AG08395 (cell line): ENCODE results near the gene ESRRA.

Source experiments
- DNase-seq: peaks from one replicate; pipeline ENCODE4 v3.0.0; 2012; ENCODE audit warnings: mixed read lengths, low spot score

Gene ESRRA

DNA sequence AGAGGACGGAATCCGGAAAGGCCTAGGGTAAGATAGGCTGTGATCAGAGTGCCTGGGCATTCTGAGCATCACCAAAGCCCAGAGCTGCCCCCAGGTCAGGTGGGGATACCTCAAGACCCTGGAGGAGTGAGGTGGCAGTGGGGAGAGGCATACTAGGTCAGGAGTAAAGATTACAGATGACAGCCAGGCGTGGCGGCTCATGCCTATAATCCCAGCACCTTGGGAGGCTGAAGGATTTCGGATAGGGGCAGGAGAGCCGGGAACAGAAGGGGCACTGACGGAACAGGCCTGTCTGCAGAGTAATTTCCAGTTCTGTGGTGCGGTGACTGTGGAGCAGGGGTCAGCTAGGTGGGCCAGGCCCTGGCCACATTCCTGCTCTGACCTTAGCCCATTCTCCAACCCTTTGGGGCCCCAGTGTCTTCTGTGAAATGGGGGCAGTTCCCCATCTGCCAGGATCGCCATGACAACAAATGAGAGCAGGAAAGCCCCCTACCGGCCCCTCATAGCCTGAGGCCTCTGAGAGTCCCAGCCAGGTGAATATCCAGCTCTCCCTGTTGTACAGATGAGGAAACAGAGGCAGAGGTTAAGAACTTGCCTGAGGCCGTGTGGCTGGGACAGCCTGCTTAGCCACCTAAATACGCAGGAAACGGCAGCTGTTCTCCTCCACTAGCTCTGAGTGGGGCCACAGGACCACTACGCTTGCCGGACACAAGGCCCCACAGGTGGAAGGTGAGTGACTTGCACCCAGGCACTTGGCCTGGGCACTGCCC, 30.1 kb upstream of the ESRRA start:
- DNase-seq, result no peak

DNA sequence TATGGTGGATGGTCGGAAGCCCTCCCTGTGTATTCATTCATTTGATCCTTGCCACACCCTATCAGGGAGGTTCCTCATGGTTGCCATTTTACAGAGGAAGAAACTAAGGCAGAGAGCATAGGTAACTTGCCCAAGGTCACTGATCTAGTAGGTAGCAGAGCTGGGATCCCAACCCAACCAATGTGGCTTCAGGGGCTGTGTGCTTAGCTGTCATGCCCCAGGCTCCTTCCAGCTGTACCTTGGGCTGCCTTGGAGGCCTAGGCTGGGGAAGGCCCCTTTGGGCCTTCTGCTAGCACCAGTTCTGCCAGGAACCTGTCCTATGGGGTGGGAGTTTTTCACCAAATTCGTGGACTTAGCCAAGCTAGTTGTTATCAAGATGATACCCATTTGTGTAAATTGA, 29.5 kb upstream of the ESRRA start:
- DNase-seq, result no peak

DNA sequence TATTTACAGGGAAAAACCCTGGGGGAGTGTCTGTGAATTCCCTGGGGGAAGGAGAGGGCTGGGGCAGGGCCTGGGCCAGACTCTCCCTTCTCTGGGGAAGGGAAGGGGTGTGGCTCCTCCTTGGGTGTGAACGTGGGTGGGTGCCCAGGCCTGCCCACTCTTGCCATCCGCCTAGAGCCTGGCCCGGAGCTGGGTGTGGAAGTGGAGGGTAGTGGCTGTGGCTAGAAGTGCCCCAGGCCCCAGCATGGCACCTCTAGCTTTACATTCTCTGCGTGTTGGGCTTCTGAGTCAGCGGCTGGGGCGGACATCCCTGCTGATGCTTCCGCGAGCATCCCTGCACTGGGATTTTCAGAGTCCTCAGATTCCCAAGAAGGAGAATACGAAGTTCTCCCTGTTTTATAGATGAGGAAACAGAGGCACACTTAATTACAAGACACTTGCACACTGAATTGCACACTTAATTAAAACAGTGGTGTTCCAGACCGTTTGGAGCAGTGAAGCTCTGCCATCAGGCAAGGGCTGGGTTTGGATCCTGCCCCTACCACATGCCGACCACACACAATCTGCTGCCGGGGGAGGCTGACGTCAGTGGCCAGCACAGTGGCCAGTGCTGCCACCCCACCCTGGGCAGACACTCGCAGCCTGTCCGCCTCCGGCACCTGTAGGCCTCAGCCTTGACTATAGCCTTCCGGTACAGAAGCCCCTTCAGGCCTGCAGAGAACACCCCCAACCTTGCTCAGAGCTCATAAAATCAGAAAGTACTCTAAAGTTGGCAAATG, 28.5 kb upstream of the ESRRA start:
- peak; percentile 44 for DNase-seq

DNA sequence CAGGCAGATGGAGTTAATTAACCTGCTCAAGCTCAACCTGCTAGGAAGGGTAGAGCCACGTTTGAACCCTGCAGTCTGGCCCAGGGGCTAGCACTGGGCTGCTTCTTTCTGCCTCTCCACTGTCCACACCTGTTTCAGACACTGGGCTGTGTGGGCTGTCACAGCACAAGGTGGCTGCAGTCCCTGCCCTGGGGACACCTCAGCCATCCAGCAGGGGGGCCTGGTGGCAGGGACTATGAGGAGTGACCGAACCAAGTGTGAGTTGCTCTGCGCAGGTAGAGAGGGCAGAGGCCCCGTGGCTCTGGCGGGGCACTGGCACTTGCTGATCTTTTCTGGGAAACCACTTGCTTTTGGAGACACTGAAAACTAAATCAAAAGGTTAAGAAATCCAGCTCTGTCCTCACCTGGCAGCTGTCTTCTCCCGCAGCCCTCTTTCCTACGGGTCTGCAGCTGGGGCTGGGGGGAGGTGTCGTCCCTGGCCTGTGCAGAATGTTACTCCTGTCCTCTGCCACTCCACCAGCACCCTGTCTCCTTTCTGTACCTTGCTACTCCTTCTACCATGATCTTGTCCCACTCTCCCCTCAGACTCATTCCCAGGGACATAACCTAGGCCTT, 26.6 kb upstream of the ESRRA start:
- no peak for DNase-seq

DNA sequence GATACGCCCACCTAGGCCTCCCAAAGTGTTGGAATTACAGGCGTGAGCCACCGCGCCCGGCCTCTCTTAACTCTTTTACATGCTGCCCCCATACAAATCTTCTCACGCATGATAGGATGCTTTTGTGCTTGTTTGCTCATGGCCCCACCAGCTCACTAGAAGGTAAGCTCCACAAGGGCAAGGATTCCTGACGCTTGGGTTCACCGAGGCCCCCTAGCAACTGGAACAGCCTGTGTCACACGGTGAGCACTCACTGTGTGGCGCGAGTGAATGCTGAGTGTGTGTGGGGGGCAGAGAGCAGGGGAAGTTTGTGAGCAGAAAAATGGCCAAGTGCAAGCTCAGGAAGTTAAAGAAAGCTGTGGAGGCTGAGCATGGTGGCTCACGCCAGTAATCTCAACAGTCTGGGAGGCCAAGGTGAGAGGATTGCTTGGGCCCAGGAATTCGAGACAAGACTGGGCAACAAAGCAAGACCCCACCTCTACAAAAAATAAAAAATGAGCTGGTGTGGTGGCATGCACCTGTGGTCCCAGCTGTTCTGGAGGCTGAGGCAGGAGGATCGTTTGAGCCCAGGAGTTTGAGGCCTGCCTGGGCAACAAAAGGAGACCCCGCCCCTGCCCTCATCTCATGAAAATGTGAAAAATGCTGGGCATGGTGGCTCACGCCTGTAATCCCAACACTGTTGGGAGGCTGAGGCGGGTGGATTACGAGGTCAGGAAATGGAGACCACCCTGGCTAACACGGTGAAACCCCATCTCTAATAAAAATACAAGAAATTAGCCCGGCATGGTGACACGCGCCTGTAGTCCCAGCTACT, 23.2 kb upstream of the ESRRA start:
- DNase-seq, result no peak

DNA sequence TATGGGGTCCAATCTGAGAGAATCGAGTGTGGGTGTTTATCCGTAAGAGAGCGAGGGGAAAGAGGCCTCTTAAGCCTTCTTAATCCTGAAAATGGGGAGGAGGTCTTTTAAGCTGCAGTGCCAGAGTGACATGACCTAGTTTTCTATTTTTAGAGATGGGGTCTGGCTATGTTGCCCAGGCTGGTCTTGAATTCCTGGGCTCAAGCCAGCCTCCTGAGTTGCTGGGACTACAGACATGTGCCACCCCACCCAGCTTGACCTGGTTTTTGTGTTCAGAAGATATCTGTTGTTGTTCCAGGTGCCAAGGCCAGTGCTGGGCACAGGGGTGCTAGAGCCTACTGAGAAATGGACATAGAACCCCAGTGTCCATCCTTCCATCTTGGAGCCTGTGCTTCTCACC, 22.2 kb upstream of the ESRRA start:
- no peak for DNase-seq

DNA sequence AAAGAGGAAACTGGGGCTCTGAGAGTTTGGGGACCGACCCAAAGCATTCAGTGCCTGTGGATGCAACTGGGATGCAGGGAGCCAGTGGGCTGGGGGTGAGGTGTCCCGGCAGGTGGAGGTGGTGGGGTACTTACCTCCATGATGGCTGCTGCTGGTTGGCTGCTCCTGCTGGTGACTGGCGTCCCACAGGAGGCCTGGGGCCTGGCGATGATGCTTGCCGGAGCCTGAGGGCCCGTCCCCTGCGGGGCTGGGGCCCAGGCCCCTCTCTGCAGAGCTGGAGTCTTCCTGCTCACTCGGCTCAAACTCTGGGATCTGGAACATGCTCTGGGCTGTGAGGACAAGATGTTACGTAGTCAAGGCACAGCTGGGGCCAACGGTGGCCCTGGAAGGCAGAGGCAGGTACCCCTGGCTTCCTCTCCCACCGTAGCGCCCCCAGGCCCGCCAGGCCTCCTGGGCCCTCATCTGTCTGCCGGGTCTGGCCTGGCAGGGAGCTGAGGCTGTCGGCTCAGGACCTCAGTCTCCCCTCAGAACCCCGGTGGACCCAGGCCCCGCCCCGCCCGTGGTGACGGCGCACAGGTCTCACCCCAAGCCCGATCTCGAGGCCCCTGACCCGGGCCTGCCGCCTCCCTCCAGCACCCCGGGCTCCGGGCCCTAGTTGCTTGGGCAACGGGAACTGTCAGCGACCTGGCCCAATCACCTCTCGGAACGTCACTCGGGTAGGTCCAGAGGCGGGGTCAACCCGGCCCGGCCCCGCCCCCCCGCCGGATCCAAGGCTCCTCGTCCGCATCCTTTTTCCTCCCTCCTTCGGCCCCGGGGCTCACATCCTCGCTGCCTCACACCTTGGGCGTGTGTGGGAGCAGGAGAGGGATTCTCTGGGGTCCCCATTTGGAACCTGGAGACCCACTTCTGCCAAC, 21.0 kb upstream of the ESRRA start, which contains the start of gene BAD:
Gene BAD, minus strand, starts transcription at position 618 of the 914 bp plus-strand sequence. Its CDS starts 297 bp downstream, at position 321.
- peak; percentile 99 for DNase-seq

DNA sequence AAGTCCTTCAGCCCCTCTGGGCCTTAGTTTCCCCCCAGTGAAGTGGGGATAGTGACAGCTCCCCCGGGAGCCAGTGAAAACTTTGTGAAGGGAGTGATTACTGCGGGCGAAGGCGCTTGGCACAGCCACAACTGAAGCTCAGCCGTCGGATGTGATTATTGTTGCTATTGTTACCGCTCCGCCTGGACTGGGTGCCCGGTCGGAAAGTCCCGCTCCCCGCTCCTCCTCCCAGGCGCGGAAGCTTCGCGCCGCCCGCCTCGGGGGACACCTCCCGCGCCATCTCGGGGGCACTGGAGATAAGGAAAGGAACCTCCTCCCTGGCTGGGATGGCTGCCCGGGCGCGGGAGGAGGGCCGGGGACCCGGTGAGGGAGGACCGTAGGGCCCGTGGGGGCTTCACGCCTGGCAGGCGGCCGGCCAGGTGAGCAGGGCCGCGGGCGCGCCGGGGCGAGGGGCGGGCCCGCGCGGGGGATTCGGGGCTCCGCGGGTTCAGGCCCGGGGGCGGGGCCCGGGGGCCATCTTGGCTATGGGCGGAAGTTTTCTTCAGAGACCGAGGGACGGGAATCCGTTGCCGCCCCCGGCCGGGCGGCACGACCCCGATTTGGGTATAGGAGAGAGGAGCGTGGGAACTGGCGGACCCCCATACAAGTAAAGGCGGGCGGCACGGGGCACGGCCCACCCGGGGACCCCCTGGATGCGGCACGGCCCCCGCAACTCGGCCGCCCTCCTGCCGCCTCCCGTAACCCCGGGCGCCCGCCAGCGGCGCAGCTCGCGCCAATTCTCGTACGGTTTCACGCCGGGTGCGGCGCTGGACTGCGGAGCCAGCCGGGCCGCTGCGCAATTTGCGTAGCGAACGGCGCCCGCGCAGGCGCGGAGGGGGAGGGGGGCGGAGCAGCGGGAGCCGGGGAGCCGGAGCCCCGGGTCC, 20.1 kb upstream of the ESRRA start, which contains the start of gene GPR137:
Gene GPR137, plus strand, starts transcription at position 887 of the 923 bp plus-strand sequence. CDS start 677 bp downstream, outside the sequence.
- DNase-seq, result peak; percentile 95

DNA sequence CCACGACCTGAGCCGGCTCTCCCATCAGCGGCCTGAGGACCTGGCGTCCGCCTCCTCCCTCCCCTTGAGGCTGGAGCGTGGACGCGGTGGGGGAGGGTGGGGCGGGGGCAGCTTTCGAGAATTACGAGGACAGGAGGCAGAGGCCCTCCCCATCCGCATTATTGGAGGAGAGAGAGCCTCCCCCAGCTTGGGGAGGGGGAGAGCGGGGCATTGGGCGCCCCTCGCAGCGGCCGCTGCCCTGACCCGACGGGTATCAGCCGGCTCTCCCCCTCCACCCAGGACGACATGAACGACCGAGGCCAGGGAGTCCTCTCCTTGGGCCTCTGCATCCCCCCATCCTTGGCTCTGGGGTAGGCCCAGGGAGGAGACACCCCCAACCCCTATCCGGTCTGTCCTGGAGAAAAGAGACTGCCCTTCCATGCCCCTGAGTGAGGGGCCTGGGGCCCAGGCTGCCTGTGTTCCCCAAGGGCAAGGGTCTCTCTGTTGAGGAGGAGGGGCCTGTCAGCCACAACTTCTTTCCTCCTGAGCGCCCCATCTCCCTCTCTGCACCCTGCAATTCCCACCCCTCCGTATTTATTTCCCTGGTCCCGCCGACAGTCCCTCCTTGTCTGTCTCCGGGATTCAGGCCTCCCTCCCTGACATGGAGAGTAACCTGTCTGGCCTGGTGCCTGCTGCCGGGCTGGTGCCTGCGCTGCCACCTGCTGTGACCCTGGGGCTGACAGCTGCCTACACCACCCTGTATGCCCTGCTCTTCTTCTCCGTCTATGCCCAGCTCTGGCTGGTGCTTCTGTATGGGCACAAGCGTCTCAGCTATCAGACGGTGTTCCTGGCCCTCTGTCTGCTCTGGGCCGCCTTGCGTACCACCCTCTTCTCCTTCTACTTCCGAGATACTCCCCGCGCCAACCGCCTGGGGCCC, 19.2 kb upstream of the ESRRA start:
- no peak for DNase-seq

DNA sequence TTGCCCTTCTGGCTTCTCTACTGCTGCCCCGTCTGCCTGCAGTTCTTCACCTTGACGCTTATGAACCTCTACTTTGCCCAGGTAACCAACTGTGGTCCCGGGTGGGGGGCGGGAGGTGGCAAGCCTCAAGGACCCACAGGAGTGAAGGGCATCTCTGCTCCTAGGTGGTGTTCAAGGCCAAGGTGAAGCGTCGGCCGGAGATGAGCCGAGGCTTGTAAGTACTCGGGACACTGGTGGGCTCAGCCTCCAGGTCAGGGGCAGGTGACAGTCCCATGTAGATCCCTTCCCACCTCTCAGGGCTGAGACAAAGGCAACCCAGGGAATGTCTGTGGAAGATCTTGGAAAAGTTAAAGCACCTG, 18.5 kb upstream of the ESRRA start:
- no peak for DNase-seq

DNA sequence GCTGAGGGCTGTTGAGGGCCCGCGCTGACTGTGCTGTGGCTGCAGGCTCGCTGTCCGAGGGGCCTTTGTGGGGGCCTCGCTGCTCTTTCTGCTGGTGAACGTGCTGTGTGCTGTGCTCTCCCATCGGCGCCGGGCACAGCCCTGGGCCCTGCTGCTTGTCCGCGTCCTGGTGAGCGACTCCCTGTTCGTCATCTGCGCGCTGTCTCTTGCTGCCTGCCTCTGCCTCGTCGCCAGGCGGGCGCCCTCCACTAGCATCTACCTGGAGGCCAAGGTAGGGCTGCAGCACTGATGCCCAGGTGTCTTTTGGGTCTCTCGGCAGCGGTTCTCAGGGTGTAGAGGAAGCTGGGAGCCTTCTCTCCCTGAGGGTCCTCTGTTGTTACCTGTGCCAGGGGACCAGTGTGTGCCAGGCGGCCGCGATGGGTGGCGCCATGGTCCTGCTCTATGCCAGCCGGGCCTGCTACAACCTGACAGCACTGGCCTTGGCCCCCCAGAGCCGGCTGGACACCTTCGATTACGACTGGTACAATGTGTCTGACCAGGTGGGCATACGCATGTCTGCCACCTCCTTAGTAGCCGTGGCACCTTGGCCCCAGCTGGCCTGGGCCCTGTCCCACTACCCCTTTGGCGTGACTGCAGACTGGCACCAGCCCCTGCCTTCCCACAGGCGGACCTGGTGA, 17.5 kb upstream of the ESRRA start:
- DNase-seq, result no peak

DNA sequence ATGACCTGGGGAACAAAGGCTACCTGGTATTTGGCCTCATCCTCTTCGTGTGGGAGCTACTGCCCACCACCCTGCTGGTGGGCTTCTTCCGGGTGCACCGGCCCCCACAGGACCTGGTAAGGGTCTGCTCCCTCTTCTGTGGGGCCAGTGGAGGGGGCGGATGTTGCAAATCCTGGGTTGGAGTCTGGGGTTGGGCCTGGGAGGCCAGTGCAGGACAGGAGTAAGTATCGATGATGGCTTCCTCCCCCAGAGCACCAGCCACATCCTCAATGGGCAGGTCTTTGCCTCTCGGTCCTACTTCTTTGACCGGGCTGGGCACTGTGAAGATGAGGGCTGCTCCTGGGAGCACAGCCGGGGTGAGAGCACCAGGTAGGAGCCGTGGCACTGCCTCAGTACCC, 17.0 kb upstream of the ESRRA start:
- no peak for DNase-seq

DNA sequence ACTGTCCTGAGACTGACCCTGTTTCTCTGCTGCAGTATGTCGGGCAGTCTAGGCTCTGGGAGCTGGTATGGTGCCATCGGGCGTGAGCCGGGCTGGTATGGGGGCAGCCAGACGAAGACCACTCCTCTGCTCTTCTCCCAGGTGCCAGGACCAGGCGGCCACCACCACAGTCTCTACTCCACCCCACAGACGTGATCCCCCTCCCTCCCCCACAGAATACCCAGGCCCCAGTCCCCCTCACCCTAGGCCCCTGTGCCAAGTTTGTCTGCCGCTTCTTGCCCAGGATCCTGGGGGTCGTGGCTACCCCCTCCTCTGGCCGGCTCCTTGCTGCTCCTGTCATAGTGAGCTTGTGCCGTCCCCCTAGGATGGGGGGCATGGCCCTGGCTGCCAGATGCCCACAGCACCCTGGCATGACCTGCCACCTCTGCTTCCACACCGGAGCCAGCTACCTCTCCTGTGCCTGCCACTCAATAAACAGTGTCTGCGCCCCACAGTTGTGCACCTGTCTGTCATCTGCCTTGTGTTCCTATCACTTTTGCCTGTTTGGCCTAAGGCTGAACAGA, 16.2 kb upstream of the ESRRA start:
- no peak for DNase-seq

DNA sequence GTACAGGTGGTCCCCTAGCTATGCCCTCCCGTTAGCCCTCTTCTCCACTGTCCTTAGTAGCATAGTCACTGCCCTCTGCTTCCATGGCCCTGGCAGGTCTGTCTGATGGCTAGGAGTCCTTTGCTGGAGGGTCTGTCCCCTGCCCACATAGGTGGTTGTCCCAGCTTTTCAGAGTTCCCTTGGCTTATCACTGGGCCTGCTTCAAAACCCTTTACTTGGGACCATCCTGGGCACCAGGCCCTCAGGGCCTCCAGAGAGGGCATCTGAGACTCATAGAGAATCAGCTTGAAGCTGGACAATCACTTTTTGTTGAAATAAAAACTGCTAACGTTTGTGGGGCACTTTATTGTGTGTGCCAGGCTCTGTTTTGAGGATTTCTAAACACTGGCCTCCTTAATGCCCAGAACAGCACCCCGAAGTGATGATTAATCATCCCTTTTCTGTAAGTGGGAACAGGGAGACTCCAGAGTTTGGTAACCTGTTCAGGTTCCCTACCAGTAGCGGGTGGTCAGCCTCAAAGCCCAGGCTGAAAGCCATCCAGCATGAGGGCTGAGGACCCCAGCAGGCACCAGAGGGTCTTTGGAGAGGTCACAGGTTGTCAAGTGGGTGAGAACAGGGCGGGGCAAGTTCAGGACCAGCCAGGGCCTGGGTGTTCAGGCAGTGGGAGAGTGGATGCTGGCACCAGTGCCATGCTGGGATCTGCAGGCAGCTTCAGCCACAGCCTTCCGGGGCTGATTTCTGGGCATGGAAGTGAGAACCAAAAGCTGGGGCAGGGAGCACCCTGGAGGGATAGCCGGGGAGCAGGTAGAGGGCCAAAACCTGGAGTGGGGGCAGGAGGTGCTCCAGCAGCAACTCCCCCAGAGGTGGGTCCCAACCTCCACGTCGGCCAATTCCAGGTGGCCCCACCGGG, 14.7 kb upstream of the ESRRA start:
- DNase-seq, result no peak

DNA sequence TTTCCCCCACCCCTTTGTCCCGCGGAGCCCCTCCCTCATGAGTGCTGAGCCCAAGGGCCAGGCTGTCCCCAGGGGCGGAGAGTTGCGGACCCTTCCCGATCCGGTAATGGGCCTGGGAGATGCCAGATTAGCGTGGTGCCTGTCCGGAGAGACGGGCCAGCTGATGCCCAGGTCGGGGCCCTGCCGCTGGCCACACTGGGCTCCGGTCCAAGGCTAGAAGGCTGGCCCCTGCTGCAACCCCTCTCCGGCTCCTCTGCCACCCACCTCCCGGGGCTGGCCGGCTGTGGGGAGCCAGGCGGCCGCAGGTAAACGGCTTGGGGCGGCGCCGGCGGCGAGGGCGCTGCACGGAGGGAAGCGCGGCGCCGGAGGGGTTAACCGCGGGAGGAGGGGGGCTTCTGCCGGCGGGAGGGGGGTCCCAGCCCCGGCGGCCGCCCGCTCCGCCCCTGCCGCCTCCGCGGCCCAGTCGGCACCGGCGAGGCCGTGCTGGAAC, 14.0 kb upstream of the ESRRA start, which contains the start of gene KCNK4:
Gene KCNK4, plus strand, starts transcription at position 41 of the 490 bp plus-strand sequence. CDS start 1,717 bp downstream, outside the sequence.
- DNase-seq, result no peak

DNA sequence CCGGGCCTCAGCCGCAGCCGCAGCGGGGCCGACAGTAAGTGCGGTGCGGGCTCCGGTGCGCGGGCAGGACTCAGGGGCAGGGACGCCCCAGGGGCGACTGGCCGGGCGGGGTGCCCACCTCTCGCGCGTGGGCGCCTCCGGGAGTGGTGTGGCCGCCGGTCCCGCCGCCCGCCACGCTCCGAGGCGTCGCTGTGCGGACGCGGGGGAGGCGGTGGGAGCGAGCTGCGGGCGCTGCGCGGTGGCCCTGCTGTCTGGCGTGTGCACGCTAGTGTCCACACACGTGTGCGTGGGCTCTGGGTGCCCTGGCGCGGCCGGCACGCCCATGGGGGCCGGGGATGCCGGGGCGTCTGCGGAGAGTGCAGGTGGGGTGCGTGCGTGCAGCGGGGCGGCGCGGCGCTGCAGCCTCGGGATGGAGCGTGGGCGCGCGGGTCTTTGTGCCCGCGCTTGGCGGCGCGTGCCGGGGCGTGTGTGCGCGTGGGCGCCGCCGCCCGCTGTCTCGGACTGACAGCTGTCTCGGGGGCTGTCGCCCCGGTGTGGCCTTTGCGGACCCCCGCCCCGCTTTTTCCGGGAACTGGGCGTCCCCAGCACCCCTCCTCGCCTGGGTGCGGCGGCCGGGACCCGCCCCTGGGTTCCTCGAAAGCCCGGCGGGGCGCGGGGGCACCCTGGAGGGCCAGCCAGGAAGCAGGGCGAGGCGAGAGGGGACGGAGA, 13.4 kb upstream of the ESRRA start:
- DNase-seq, result no peak
